OCI-LY7 (cell line): Measurements from ENCODE around the gene AGPAT3. TPM values are rescaled to one million over a fixed set of nuclear protein-coding genes. Genes with fewer than 3 reads are reported as not detected.

Experiments
- BruUV-seq: library from RNA; stranded (reverse); fragments of 400-500 nt; replicated peaks from 2 replicates; lab custom pipeline; 2021; lab: Mats Ljungman, UMichigan
- CTCF ChIA-PET: fragments of 300-600 bp; sonication (Branson Sonifier 250); formaldehyde crosslinking; loops from one replicate; lab custom pipeline; 2022; ENCODE audit warnings: antibody characterized with exemption; ENCODE audit not compliant: unreplicated experiment; lab: Charles Lee
- POLR2A ChIA-PET: fragments of 300-600 bp; sonication (Branson Sonifier 250); formaldehyde crosslinking; loops from one replicate; lab custom pipeline; 2022; ENCODE audit warnings: antibody characterized with exemption; lab: Charles Lee
- DNase-seq: peaks from one replicate; pipeline ENCODE4 v3.0.0-alpha.2; 2015; ENCODE audit warnings: low spot score
- H2AFZ ChIP-seq: fragments of 200-600 bp; sonication (generic), shearing (Covaris generic); 2 replicates; pipeline ENCODE4 v1.6.1; 2014; ENCODE audit warnings: mild to moderate bottlenecking, antibody characterized with exemption, low read length, moderate library complexity
- H3K27ac ChIP-seq: fragments of 200-600 bp; sonication (generic); 2 replicates; pipeline ENCODE4 v1.5.1; 2014; ENCODE audit warnings: mixed run types, low read depth, mild to moderate bottlenecking, moderate library complexity, low read length, inconsistent platforms; ENCODE audit not compliant: poor library complexity, severe bottlenecking
- H3K36me3 ChIP-seq: fragments of 200-600 bp; sonication (generic); 2 replicates; pipeline ENCODE4 v1.6.1; 2014; ENCODE audit warnings: mild to moderate bottlenecking, antibody characterized with exemption, low read length, moderate library complexity, mixed read lengths; ENCODE audit not compliant: insufficient read depth
- H3K4me1 ChIP-seq: fragments of 200-600 bp; sonication (generic); 2 replicates; pipeline ENCODE4 v1.5.1; 2014; ENCODE audit warnings: mild to moderate bottlenecking, low read length; ENCODE audit not compliant: insufficient read depth, poor library complexity, severe bottlenecking
- H3K4me2 ChIP-seq: fragments of 200-600 bp; sonication (generic); 2 replicates; pipeline ENCODE4 v1.6.1; 2014; ENCODE audit warnings: mild to moderate bottlenecking, low read length
- H3K4me3 ChIP-seq: fragments of 200-600 bp; sonication (generic); 2 replicates; pipeline ENCODE4 v1.5.1; 2014; ENCODE audit warnings: mild to moderate bottlenecking, low read depth, low read length; ENCODE audit not compliant: poor library complexity, severe bottlenecking
- H3K79me2 ChIP-seq: fragments of 200-600 bp; sonication (generic); 2 replicates; pipeline ENCODE4 v1.6.1; 2016; ENCODE audit warnings: low read depth, mild to moderate bottlenecking, low read length, moderate library complexity, mixed read lengths; ENCODE audit not compliant: insufficient read depth
- H3K9me2 ChIP-seq: fragments of 200-600 bp; sonication (generic); 2 replicates; pipeline ENCODE4 v1.6.1; 2016; ENCODE audit warnings: mild to moderate bottlenecking, low read length, mixed read lengths; ENCODE audit not compliant: insufficient read depth
- H3K9me3 ChIP-seq: fragments of 200-600 bp; sonication (generic); 2 replicates; pipeline ENCODE4 v1.6.1; 2014; ENCODE audit warnings: mild to moderate bottlenecking, mixed run types, low read length, mixed read lengths
- H4K20me1 ChIP-seq: fragments of 200-600 bp; sonication (generic); 2 replicates; pipeline ENCODE4 v1.6.1; 2014; ENCODE audit warnings: mild to moderate bottlenecking, antibody characterized with exemption, low read length, moderate library complexity, mixed read lengths; ENCODE audit not compliant: insufficient read depth
- EZH2phosphoT487 ChIP-seq: fragments of 200-600 bp; sonication (generic); IDR thresholded peaks from 2 replicates; pipeline ENCODE4 v1.6.1; 2018; ENCODE audit warnings: low read depth, borderline replicate concordance, mild to moderate bottlenecking, mixed run types, antibody characterized with exemption, low read length, moderate library complexity, mixed read lengths
- intact Hi-C: fragments of 100-400 bp; cut with micrococcal nuclease; formaldehyde crosslinking; loops from one replicate; pipeline ENCODE4 v1.10.0; 2022; ENCODE audit not compliant: unreplicated experiment
- total RNA-seq, 2 experiments: library from RNA; depleted of rRNA in 1 of 2; stranded (reverse); fragments of >200 nt in 1 of 2; shearing (Covaris generic) in 1 of 2; gene quantifications; 2 replicates each; pipeline ENCODE4 v1.2.3, GENCODE V29; 2014 to 2022
- TF ChIP-seq, protein P1 (sequence below): fragments of 200-600 bp; sonication (generic); conservative IDR thresholded peaks from 2 replicates; pipeline ENCODE4 v1.5.1; 2014; ENCODE audit warnings: mild to moderate bottlenecking, antibody characterized with exemption, low read length, moderate library complexity, mixed read lengths

The AGPAT3 gene
- total RNA-seq, 2 experiments from 2014 or later, result 9.2 to 33.4 TPM

DNA sequence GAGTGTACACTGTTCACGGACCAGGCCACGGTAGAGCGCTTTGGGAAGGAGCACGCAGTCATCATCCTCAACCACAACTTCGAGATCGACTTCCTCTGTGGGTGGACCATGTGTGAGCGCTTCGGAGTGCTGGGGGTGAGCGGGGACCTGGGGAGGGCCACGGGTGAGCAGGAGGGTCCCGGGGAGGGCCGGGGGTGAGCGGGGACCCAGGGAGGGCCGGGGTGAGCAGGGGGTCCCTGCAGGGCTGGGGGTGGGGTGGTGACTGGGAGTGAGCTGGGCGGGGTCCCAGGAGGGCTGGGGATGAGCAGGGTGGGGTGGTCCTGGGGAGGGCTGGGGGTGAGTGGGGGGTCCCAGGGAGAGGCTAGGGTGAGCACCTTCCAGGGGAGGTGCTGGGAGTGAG is 103.0 kb downstream of the AGPAT3 start:
- Histone ChIP-seq H3K36me3 (no peaks in the 10 kb centered on the region), H3K79me2 (no peaks in the 10 kb centered on the region)

DNA sequence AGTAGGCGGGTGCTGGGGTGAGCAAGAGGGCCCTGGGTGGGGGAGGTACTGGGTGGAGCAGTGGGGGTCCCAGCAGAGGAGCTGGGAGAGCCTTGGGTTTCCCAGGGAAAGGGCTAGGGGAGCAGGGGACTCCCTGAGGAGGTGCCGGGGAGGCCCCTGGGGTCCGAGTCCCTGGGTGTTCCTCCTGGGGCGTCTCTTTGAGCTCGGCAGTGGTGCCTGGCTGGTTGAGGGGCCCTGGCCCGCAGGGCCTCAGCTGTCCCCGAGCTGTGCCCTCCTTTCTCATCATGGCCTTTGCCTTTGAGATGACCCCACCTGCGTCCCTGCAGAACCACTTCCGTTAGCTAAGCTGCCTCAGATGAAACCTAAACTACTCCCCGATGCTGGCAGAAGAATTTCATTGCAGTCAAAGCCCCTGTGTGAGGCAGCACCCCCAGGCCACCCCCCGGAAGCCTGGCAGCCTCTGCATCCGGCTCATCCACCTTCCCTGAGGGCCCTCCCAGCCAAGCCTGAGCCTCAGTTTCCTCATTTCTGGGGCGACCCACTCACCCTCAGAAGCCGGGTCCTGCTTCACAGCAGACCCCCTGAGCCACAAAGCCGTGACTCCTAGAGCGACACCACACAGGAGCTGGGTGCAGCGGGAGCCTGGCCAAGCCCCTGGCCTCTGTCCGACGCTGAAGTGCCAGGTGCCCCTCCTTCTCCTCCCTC is 103.5 kb downstream of the AGPAT3 start:
- no peaks in the 10 kb centered on the region for H4K20me1 ChIP-seq
- no peaks in the 10 kb centered on the region for H3K4me1 ChIP-seq
- no peaks in the 10 kb centered on the region for H3K9me2 ChIP-seq
- intact Hi-C loops, result no loop called here
- ChIA-PET POLR2A (no interaction called here), CTCF (no interaction called here)
- no peak for TF ChIP-seq EZH2phosphoT487
- TF ChIP-seq, protein P1, sequence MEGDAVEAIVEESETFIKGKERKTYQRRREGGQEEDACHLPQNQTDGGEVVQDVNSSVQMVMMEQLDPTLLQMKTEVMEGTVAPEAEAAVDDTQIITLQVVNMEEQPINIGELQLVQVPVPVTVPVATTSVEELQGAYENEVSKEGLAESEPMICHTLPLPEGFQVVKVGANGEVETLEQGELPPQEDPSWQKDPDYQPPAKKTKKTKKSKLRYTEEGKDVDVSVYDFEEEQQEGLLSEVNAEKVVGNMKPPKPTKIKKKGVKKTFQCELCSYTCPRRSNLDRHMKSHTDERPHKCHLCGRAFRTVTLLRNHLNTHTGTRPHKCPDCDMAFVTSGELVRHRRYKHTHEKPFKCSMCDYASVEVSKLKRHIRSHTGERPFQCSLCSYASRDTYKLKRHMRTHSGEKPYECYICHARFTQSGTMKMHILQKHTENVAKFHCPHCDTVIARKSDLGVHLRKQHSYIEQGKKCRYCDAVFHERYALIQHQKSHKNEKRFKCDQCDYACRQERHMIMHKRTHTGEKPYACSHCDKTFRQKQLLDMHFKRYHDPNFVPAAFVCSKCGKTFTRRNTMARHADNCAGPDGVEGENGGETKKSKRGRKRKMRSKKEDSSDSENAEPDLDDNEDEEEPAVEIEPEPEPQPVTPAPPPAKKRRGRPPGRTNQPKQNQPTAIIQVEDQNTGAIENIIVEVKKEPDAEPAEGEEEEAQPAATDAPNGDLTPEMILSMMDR, result no peak
- H3K9me3 ChIP-seq, result no peaks in the 10 kb centered on the region
- DNase-seq, result no peak
- H3K36me3 ChIP-seq, result no peaks in the 10 kb centered on the region
- no TSS peak for BruUV-seq
- no peak overlapping the region for H3K4me2 ChIP-seq
- no peak overlapping the region for H3K27ac ChIP-seq
- H3K79me2 ChIP-seq, result no peaks in the 10 kb centered on the region
- no peak overlapping the region for H2AFZ ChIP-seq
- no peak overlapping the region for H3K4me3 ChIP-seq

More for the DNA sequence above, 103.0 kb downstream of the AGPAT3 start:
- BruUV-seq, result no TSS peak
- H3K27ac ChIP-seq, result no peak overlapping the region
- intact Hi-C loops, result no loop called here
- H4K20me1 ChIP-seq, result no peaks in the 10 kb centered on the region
- H3K9me3 ChIP-seq, result no peaks in the 10 kb centered on the region
- no peak overlapping the region for H3K4me3 ChIP-seq
- ChIA-PET POLR2A (no interaction called here), CTCF (no interaction called here)
- no peaks in the 10 kb centered on the region for H3K9me2 ChIP-seq
- TF ChIP-seq, protein P1, result no peak
- no peak for TF ChIP-seq EZH2phosphoT487
- no peak for DNase-seq
- no peaks in the 10 kb centered on the region for H3K4me1 ChIP-seq
- H2AFZ ChIP-seq, result no peak overlapping the region
- no peak overlapping the region for H3K4me2 ChIP-seq

DNA sequence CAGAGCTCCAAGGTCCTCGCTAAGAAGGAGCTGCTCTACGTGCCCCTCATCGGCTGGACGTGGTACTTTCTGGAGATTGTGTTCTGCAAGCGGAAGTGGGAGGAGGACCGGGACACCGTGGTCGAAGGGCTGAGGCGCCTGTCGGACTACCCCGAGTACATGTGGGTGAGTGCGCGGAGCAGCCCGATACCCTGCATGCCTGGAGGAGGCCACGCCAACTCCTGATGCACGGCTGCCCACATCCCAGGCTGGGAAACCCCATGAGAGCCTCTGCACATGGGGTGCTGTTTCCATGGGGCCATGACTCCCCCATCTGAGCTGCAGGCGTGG is 104.1 kb downstream of the AGPAT3 start:
- H3K4me3 ChIP-seq, result no peak overlapping the region
- POLR2A ChIA-PET, result no interaction called here
- H2AFZ ChIP-seq, result no peak overlapping the region
- BruUV-seq, result no TSS peak
- CTCF ChIA-PET, result no interaction called here
- H3K4me1 ChIP-seq, result no peaks in the 10 kb centered on the region
- DNase-seq, result no peak
- no peak overlapping the region for H3K27ac ChIP-seq
- H3K36me3 ChIP-seq, result no peaks in the 10 kb centered on the region
- no peaks in the 10 kb centered on the region for H3K9me2 ChIP-seq
- H3K79me2 ChIP-seq, result no peaks in the 10 kb centered on the region
- no peak overlapping the region for H3K4me2 ChIP-seq
- no peaks in the 10 kb centered on the region for H3K9me3 ChIP-seq
- no peaks in the 10 kb centered on the region for H4K20me1 ChIP-seq
- TF ChIP-seq EZH2phosphoT487, result no peak
- TF ChIP-seq, protein P1, result no peak
- intact Hi-C loops, result no loop called here
